Mesodermal cell (in vitro differentiated cells): ENCODE results near the gene NRIP2.
A peak's percentile ranks its signal among the peaks of the same experiment; 100 is the strongest.

Source experiments
- H3K27ac ChIP-seq: 2 replicates; pipeline ENCODE4 v1.7.0; 2013; ENCODE audit warnings: mild to moderate bottlenecking, low read depth, low read length, moderate library complexity; ENCODE audit not compliant: severe bottlenecking
- H3K36me3 ChIP-seq: 2 replicates; pipeline ENCODE4 v1.7.1; 2013; ENCODE audit warnings: mild to moderate bottlenecking, low read length, moderate library complexity; ENCODE audit not compliant: control insufficient read depth, insufficient read depth
- H3K4me1 ChIP-seq: one replicate; pipeline ENCODE4 v1.7.1; 2013; ENCODE audit warnings: mild to moderate bottlenecking, low read length; ENCODE audit not compliant: insufficient read depth, control insufficient read depth, poor library complexity, severe bottlenecking
- H3K4me3 ChIP-seq: 2 replicates; pipeline ENCODE4 v1.7.0; 2013; ENCODE audit warnings: low read length, control low read depth, mild to moderate bottlenecking; ENCODE audit not compliant: insufficient read depth, poor library complexity, severe bottlenecking; ENCODE audit errors: extremely low read depth
- H3K9me3 ChIP-seq: 2 replicates; pipeline ENCODE4 v1.7.1; 2013; ENCODE audit warnings: mild to moderate bottlenecking, low read length, moderate library complexity; ENCODE audit not compliant: control insufficient read depth
- WGBS, 2 experiments: methylation state at CpG; one replicate each; pipeline ENCODE4 v1.1.5; 2013; ENCODE audit warnings: missing lambda C conversion rate in 2 of 2; ENCODE audit not compliant: insufficient coverage in 2 of 2; 5-methylcytosine and 5-hydroxymethylcytosine counted together

Gene NRIP2

DNA sequence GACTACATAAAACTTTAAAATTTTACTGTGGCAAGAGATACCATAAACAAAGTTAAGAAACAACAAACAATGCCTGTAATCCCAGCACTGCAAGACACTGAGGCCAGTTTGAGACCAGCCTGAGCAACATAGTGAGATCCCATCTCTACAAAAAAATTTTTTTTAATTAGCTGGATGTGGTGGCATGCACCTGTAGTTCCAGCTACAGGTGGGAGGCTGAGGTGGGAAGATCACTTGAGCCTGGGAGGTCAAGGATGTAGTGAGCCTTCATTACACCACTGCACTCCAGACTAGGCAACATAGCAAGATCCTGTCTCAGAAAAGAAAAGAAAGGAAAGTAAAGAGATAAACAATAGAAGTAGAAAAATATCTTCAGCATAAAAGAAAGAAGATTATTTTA, 25.3 kb upstream of the NRIP2 start:
- H3K27ac ChIP-seq: no peak overlapping the region
- H3K4me3 ChIP-seq: no peak overlapping the region
- no peaks in the 10 kb centered on the region for H3K9me3 ChIP-seq
- peaks cover 69% of the 10 kb centered on the region for H3K36me3 ChIP-seq
- no peaks in the 10 kb centered on the region for H3K4me1 ChIP-seq

DNA sequence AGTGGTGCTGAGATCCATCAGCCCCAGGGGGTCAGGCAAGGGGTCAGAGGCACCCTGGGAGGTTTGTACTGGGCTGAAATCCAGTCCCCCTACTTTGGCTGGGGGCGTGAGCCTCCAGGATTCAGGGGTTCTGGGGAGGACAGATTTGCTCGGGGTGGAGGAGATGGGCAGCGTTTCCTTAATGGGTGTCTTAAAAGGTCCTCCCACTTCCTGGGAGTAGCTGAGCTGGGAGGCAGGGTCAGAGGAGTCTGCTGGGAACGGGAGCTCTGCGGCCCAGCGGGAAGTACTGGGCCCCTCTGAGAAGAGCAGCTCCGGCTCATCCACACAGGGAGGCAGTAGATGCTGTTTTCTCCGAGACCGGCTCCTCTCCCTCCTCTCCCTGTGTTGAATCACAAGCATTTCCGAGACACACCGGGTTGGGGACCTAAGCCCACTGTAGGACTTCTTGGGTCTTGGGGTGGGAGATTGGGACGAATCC, 24.1 kb upstream of the NRIP2 start:
- Histone ChIP-seq H3K36me3 (peaks cover 57% of the 10 kb centered on the region), H3K27ac (no peak overlapping the region), H3K4me3 (no peak overlapping the region), H3K9me3 (no peaks in the 10 kb centered on the region), H3K4me1 (no peaks in the 10 kb centered on the region)
- WGBS, 2 experiments: 93 to 94% methylated on average over 7 to 10 of the region's 12 CpGs

DNA sequence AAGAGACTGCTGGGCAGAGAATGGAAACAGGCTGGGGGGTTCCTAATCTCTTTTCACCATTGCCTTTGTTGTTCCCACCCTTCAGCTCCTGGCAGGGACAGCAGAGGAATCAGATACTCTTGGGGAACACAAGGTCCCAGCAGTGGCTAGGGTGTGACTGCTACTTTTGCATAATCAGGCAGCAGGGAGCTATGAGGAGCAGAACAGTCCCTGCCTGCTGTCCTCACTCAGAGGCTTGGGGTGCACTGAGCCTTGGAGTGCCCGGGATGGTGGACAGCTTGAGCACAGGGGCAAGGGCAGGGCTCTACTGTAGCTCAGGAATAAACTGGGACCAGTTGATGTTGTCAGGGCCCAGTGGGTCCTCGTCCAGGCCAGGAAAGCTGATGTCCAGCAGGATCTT, 23.5 kb upstream of the NRIP2 start:
- Histone ChIP-seq H3K27ac (no peak overlapping the region), H3K4me1 (no peaks in the 10 kb centered on the region), H3K4me3 (no peak overlapping the region), H3K9me3 (no peaks in the 10 kb centered on the region), H3K36me3 (peaks cover 51% of the 10 kb centered on the region)
- WGBS, 2 experiments: 91% methylated on average over 2 of the region's 2 CpGs

DNA sequence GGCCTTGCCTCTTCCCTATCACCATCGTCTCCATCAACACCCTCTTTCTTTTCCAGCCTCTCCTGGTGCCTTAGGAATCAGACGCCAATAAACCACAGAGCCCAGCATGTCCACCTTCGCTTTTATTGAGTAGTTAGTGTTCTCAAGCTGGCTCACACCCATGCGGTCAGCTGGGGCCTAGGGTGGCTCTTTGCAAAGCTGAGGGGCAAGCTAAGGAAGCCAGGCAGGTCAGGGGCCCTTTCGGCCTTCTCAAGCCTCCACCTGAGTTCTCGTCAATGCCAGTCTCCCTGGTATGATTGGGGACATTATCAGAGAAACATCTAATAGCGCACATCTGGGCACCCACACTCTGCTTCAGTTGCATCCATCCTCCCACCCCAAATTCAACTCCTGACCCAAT, 22.7 kb upstream of the NRIP2 start:
- Histone ChIP-seq H3K9me3 (no peaks in the 10 kb centered on the region), H3K36me3 (peaks cover 44% of the 10 kb centered on the region), H3K27ac (no peak overlapping the region), H3K4me3 (no peak overlapping the region), H3K4me1 (no peaks in the 10 kb centered on the region)
- 95 to 98% methylated on average over 6 to 7 of the region's 7 CpGs for WGBS, 2 experiments

DNA sequence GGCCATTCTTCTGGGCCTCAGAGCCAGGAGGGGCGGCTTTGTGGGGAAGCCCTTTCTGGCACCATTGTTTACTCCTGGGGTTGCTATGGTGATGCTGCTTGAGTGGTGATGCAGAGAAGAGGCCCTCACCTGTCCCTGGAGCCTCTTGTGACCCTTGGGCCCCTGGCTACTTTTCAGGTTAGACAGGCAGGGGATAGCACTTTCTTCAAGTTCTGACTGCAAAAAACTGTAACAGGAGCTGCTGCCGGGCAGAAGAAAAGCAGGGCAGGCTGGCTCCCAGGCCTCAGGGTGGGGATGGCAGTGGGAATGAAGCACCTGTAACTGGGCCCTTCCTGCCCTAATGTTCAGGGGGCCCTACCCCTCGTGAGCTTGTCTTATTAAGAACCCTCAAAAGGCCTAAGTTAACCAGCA, 22.2 kb upstream of the NRIP2 start, which contains the start of gene TEX52:
TEX52 (minus strand) TSS at position 19 of the 411 bp plus-strand sequence; CDS start at position 6, 13 bp downstream.
- H3K9me3 ChIP-seq: no peaks in the 10 kb centered on the region
- WGBS, 2 experiments: 78 to 85% methylated on average over 2 to 3 of the region's 3 CpGs
- peaks cover 38% of the 10 kb centered on the region for H3K36me3 ChIP-seq
- H3K4me3 ChIP-seq: no peak within 1 kb of the TSS
- H3K4me1 ChIP-seq: no peaks in the 10 kb centered on the region
- no peak within 1 kb of the TSS for H3K27ac ChIP-seq

DNA sequence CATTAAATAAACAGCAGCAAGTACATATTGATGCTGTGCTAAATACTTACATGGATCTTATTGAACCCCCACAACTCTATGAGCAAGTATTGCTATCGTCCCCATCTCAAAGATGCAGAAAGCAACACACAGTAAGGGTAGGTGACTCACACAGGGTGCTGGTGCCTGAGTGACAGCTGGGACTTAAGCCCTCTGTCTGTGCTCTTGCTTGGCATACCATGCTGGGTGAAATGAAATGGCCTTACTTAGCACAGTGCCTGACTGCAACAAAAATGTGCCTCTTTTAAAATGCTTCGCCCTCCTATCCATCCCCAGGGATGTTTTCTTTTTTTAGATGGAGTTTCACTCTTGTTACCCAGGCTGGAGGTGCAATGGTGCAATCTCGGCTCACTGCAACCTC, 21.2 kb upstream of the NRIP2 start:
- Histone ChIP-seq H3K36me3 (peaks cover 31% of the 10 kb centered on the region), H3K4me3 (no peak overlapping the region), H3K27ac (no peak overlapping the region), H3K9me3 (no peaks in the 10 kb centered on the region), H3K4me1 (no peaks in the 10 kb centered on the region)
- 81 to 92% methylated on average over 2 to 3 of the region's 3 CpGs for WGBS, 2 experiments

DNA sequence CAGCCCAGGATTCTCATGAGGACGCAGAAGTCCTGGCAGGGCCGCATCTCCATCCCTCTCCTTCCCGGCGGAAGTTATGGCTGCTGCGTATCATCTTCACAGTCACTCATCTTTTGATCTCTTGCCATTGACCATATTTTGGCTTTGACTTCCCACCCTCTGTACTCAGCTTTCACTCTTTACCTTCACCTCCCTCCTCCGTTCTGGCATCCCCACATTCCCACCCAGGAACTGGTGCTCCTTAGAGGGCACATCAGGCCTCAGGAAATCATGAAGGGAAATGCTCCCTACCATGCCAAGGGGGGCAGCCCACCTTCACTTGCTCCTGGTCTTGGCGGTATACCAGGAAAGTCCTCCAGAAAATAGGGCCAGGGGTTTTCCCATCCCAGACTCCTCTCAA, 20.7 kb upstream of the NRIP2 start:
- Histone ChIP-seq H3K4me1 (no peaks in the 10 kb centered on the region), H3K4me3 (no peak overlapping the region), H3K36me3 (peaks cover 31% of the 10 kb centered on the region), H3K9me3 (no peaks in the 10 kb centered on the region), H3K27ac (no peak overlapping the region)
- 91 to 92% methylated on average over 6 to 7 of the region's 7 CpGs for WGBS, 2 experiments

DNA sequence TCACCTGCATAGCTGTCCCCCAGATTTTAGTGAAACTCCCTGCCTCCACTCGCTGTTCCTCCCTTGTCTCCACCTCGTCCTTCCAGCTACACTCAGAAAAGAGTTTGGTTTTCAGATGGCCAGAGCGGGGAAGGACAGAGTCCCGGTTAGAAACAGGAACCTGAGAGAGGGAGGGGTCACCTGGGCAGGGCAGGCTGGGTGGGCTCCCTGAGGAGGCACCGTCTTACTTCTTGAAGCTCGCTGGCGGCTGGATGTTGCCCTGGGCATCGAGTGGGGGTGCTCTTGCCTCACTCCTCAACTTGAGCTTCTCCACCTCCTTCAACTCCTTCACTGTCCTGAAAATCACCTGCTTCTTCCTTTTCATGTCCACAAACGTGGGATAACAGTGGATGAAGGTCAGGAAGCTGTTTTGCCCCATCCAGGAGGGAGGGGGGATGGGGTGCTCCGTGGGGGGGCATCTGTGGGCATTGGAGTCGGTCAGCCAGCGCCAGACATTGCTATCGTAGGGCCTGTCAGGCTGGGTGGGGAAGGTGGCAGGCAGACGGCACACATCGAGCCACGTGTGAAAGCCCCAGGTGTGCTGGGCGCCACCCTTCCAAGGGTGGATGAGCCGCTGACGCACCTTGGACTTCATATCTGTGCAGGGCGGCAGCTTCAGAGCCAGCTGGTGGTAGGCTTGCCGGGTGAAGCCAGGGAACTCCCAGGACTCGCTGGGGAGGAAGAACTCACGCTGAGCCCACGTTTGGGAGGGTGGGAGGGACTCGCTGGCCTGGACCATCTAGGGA, 20.0 kb upstream of the NRIP2 start:
- H3K9me3 ChIP-seq: no peaks in the 10 kb centered on the region
- no peaks in the 10 kb centered on the region for H3K4me1 ChIP-seq
- WGBS, 2 experiments: 83 to 84% methylated on average over 14 to 20 of the region's 25 CpGs
- no peak overlapping the region for H3K4me3 ChIP-seq
- no peak overlapping the region for H3K27ac ChIP-seq
- peaks cover 24% of the 10 kb centered on the region for H3K36me3 ChIP-seq

DNA sequence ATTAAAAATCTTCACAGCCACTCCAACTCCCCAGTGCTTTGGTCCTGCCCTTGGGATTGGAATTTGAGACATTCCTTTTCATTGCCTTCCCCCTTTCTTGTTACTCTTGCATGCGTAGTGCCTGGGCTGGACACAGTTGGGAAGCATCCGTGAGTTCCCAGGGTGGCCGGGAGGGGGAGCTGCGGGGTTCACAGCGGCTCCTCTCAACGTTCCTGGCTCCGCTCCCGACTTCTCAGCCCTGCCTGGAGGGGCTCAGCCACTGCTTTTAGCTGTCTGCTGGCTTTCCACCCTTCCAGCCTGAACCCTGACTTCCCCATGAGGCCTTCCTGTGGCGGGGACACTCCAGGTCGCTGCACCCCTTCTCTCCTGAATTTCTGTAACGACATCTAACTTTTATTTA, 18.8 kb upstream of the NRIP2 start:
- Histone ChIP-seq H3K4me3 (no peak overlapping the region), H3K36me3 (peaks cover 12% of the 10 kb centered on the region), H3K4me1 (no peaks in the 10 kb centered on the region), H3K27ac (no peak overlapping the region), H3K9me3 (no peaks in the 10 kb centered on the region)
- WGBS, 2 experiments: 0 to 10% methylated on average over 5 to 8 of the region's 11 CpGs

DNA sequence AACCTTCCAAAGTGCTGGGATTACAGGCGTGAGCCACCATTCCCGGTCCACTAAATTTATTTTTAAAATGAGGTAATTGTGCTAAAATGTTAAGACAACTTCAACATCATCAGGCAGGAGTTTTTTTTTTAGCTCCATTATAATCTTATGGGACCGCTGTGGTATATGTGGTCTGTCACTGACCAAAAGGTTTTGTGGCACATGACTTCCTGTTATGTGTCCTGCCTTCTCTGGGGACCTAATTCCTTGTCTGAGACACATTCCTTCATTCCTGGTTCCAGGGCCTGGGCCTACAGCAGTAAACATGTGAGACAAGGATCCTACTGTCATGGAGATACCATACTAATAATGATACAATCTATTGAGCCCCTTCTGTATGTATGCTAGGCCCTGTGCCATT, 17.1 kb upstream of the NRIP2 start:
- WGBS, 2 experiments: 80% methylated on average over 1 of the region's 3 CpGs; no CpG with 5 or more reads in 1 of the 2 experiments
- Histone ChIP-seq H3K27ac (no peak overlapping the region), H3K4me3 (no peak overlapping the region), H3K36me3 (no peaks in the 10 kb centered on the region), H3K9me3 (no peaks in the 10 kb centered on the region), H3K4me1 (no peaks in the 10 kb centered on the region)

DNA sequence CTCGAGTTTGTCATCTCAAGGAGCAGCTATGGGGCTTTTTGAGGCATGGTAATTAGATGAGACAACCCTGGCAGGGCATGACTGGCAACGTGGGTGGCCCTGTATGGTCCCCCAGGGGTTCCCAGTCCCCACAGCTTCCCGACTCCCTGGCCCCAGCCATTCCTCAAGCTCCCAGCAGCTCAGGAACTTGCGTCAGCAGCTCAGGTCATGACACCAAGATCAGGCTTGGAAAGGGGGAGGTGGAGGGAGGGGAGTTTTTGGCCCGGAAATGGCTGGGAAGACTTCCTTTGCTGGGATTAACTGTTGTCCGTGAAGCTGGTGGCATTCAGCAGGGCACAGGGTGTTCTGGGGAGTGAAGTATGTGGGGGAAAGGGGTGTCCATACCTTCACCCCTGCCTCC, 10.4 kb upstream of the NRIP2 start:
- H3K9me3 ChIP-seq: no peaks in the 10 kb centered on the region
- peak overlapping the region; percentile 70 for H3K27ac ChIP-seq
- H3K4me3 ChIP-seq: no peak overlapping the region
- peaks cover 17% of the 10 kb centered on the region for H3K4me1 ChIP-seq
- 61 to 71% methylated on average over 2 to 4 of the region's 6 CpGs for WGBS, 2 experiments
- H3K36me3 ChIP-seq: no peaks in the 10 kb centered on the region
